Urinary bladder (tissue), 4 donors: ENCODE data around the gene SP8. TPM values are rescaled to one million over a fixed set of nuclear protein-coding genes. Genes with fewer than 3 reads are reported as not detected.

ENCODE experiments used
- DNase-seq: peaks from one replicate; pipeline ENCODE4 v3.0.0-alpha.2; 2015; ENCODE audit errors: extremely low spot score
- H3K27ac ChIP-seq: one replicate; pipeline ENCODE4 v1.5.1; 2013; ENCODE audit warnings: low read depth, mild to moderate bottlenecking, moderate library complexity
- H3K36me3 ChIP-seq: one replicate; pipeline ENCODE4 v1.6.1; 2013; ENCODE audit warnings: mild to moderate bottlenecking, moderate library complexity; ENCODE audit not compliant: insufficient read depth
- H3K4me1 ChIP-seq: one replicate; pipeline ENCODE4 v1.6.1; 2013; ENCODE audit warnings: mild to moderate bottlenecking, moderate library complexity; ENCODE audit not compliant: insufficient read depth
- H3K4me3 ChIP-seq: one replicate; pipeline ENCODE4 v1.5.1; 2013; ENCODE audit warnings: low read depth, low read length
- whole genome bisulfite sequencing: extraction: QIAGEN DNeasy Blood & Tissue Kit; methylation state at CpG from one replicate; pipeline ENCODE4 v1.1.7; 2013; 5-methylcytosine and 5-hydroxymethylcytosine counted together
- polyA plus RNA-seq: library from polyadenylated mRNA; stranded (reverse); fragments of 200-250 nt; gene quantifications from one replicate; pipeline ENCODE4 v1.2.3, GENCODE V29; 2013
- total RNA-seq: library from RNA; depleted of rRNA; stranded (reverse); fragments of >200 nt; gene quantifications from one replicate; pipeline ENCODE4 v1.2.3, GENCODE V29; 2014
- donor health status: healthy with polysubstance abuse.
- donor health status: healthy.

The SP8 gene
- total and polyA plus RNA-seq, 2 donors, result 0.11 TPM; not detected in 1

- H3K36me3 ChIP-seq, result no peaks in the 10 kb centered on the region
- DNase-seq, result no peak
- H3K4me3 ChIP-seq, result no peak overlapping the region
- WGBS, result 13% methylated on average over 29 of the region's 29 CpGs
- H3K4me1 ChIP-seq, result no peaks in the 10 kb centered on the region
- no peak overlapping the region for H3K27ac ChIP-seq
Observed at GRCh38 chr7:20776214-20776911, 10.3 kb downstream of the SP8 start.

- no peak for DNase-seq
- Histone ChIP-seq H3K36me3 (no peaks in the 10 kb centered on the region), H3K4me3 (no peak overlapping the region), H3K4me1 (no peaks in the 10 kb centered on the region), H3K27ac (no peak overlapping the region)
- WGBS, result 95% methylated on average over 1 of the region's 1 CpG
Observed at GRCh38 chr7:20754001-20754400, 32.7 kb downstream of the SP8 start.

GRCh38 chr7:20749906-20750305, 36.8 kb downstream of the SP8 start:
- DNase-seq, result no peak
- WGBS, result 86% methylated on average over 1 of the region's 1 CpG
- Histone ChIP-seq H3K27ac (no peak overlapping the region), H3K4me3 (peak overlapping the region; percentile 18), H3K36me3 (no peaks in the 10 kb centered on the region), H3K4me1 (no peaks in the 10 kb centered on the region)

- no peak overlapping the region for H3K4me3 ChIP-seq
- WGBS, result 99% methylated on average over 1 of the region's 1 CpG
Observed at GRCh38 chr7:20748853-20749252, 37.8 kb downstream of the SP8 start.

GRCh38 chr7:20747001-20747400, 39.7 kb downstream of the SP8 start:
- H3K36me3 ChIP-seq, result no peaks in the 10 kb centered on the region
- DNase-seq, result no peak
- no peaks in the 10 kb centered on the region for H3K4me1 ChIP-seq
- 72% methylated on average over 3 of the region's 3 CpGs for whole genome bisulfite sequencing
- H3K27ac ChIP-seq, result no peak overlapping the region
- H3K4me3 ChIP-seq, result no peak overlapping the region

More at GRCh38 chr7:20748853-20749252, 37.8 kb downstream of the SP8 start:
- no peak for DNase-seq
- Histone ChIP-seq H3K27ac (no peak overlapping the region), H3K36me3 (no peaks in the 10 kb centered on the region), H3K4me1 (no peaks in the 10 kb centered on the region)

GRCh38 chr7:20745702-20746101, 41.0 kb downstream of the SP8 start:
- no peak overlapping the region for H3K4me3 ChIP-seq
- WGBS, result 74% methylated on average over 7 of the region's 7 CpGs
- no peaks in the 10 kb centered on the region for H3K36me3 ChIP-seq
- H3K4me1 ChIP-seq, result no peaks in the 10 kb centered on the region
- no peak for DNase-seq
- no peak overlapping the region for H3K27ac ChIP-seq

- no peak overlapping the region for H3K27ac ChIP-seq
- no peaks in the 10 kb centered on the region for H3K36me3 ChIP-seq
- no peak overlapping the region for H3K4me3 ChIP-seq
- H3K4me1 ChIP-seq, result no peaks in the 10 kb centered on the region
- WGBS, result 26% methylated on average over 7 of the region's 7 CpGs
- peak; percentile 33 for DNase-seq
Observed at GRCh38 chr7:20744954-20745446, 41.7 kb downstream of the SP8 start.

GRCh38 chr7:20742913-20743312, 43.8 kb downstream of the SP8 start:
- no peak for DNase-seq
- H3K4me3 ChIP-seq, result no peak overlapping the region
- no peak overlapping the region for H3K27ac ChIP-seq
- H3K36me3 ChIP-seq, result no peaks in the 10 kb centered on the region
- WGBS, result 81% methylated on average over 5 of the region's 5 CpGs
- H3K4me1 ChIP-seq, result no peaks in the 10 kb centered on the region

GRCh38 chr7:20741801-20742200, 44.9 kb downstream of the SP8 start:
- H3K4me3 ChIP-seq, result no peak overlapping the region
- no peak overlapping the region for H3K27ac ChIP-seq
- H3K4me1 ChIP-seq, result no peaks in the 10 kb centered on the region
- no peaks in the 10 kb centered on the region for H3K36me3 ChIP-seq
- DNase-seq, result no peak
- 94% methylated on average over 2 of the region's 2 CpGs for WGBS

GRCh38 chr7:20738518-20739481, 47.9 kb downstream of the SP8 start:
- H3K4me3 ChIP-seq, result no peak overlapping the region
- 91% methylated on average over 11 of the region's 11 CpGs for WGBS
- no peak overlapping the region for H3K27ac ChIP-seq
- DNase-seq, result no peak
- H3K4me1 ChIP-seq, result no peaks in the 10 kb centered on the region
- H3K36me3 ChIP-seq, result no peaks in the 10 kb centered on the region

GRCh38 chr7:20737840-20738448, 48.7 kb downstream of the SP8 start:
- no peak overlapping the region for H3K4me3 ChIP-seq
- WGBS, result 45% methylated on average over 5 of the region's 5 CpGs
- H3K36me3 ChIP-seq, result no peaks in the 10 kb centered on the region
- DNase-seq, result no peak
- H3K27ac ChIP-seq, result no peak overlapping the region
- H3K4me1 ChIP-seq, result no peaks in the 10 kb centered on the region

GRCh38 chr7:20735346-20736065, 51.2 kb downstream of the SP8 start:
- no peaks in the 10 kb centered on the region for H3K4me1 ChIP-seq
- no peak overlapping the region for H3K27ac ChIP-seq
- DNase-seq, result no peak
- H3K36me3 ChIP-seq, result no peaks in the 10 kb centered on the region
- 73% methylated on average over 4 of the region's 4 CpGs for WGBS
- H3K4me3 ChIP-seq, result no peak overlapping the region
